ENCODE data around the gene PIK3R4. TPM values are rescaled to one million over a fixed set of nuclear protein-coding genes. Genes with fewer than 3 reads are reported as not detected.

The PIK3R4 gene
- total RNA-seq, 4 donors from 2014 or later = 8.2 to 33.0 (median 29.3) TPM

GRCh38 chr3:130677343-130677742 lies 69.3 kb downstream of the PIK3R4 start:
- intact Hi-C loops (cut with DNase I; ENCODE audit: low total_unique reads) (no loop called here), in situ Hi-C loops (cut with MboI; ENCODE audit: low pct_ligation_motif_present in 1 of 4, low pct_unique_long_range_greater_than_20kb in 1 of 4, low sequenced_read_pairs in 3 of 4) (no loop called here)
- DNase-seq = no peak
- Histone ChIP-seq H3K9me3 (no peaks in the 10 kb centered on the region), H3K36me3 (peaks cover 0 to 32% (median 17%) of the 10 kb centered on the region in 4 donors), H3K27me3 (no peaks in the 10 kb centered on the region), H3K4me3 (no peak overlapping the region), H3K27ac (no peak overlapping the region), H3K4me1 (no peaks in the 10 kb centered on the region)
- WGBS, 2 donors (ENCODE audit: low coverage in 1 of 2) = 71 to 85% methylated on average over 1 of the region's 1 CpG
- no peak for TF ChIP-seq POLR2AphosphoS5 (IDR thresholded peaks at IDR 0.05)

- no peak for TF ChIP-seq EP300 (IDR thresholded peaks at IDR 0.05; ENCODE audit: low read depth)
- TF ChIP-seq POLR2AphosphoS5 (IDR thresholded peaks at IDR 0.05) = no peak
- no peak for TF ChIP-seq POLR2A (IDR thresholded peaks at IDR 0.05)
- TF ChIP-seq CTCF (IDR thresholded peaks at IDR 0.05) = no peak
- WGBS, 2 donors (ENCODE audit: low coverage in 1 of 2) = 73 to 83% methylated on average over 2 of the region's 2 CpGs
- intact Hi-C loops (cut with DNase I; ENCODE audit: low total_unique reads) = no loop called here
- no peaks in the 10 kb centered on the region for H3K4me1 ChIP-seq
- no peak overlapping the region for H3K4me3 ChIP-seq
- peaks cover 0 to 4% (median 1%) of the 10 kb centered on the region in 4 donors for H3K36me3 ChIP-seq
- H3K9me3 ChIP-seq = no peaks in the 10 kb centered on the region
- H3K27me3 ChIP-seq = no peaks in the 10 kb centered on the region
- H3K27ac ChIP-seq = no peak overlapping the region
- in situ Hi-C loops (cut with MboI; ENCODE audit: low pct_ligation_motif_present in 1 of 4, low pct_unique_long_range_greater_than_20kb in 1 of 4, low sequenced_read_pairs in 3 of 4) = no loop called here
- DNase-seq = no peak
Measured at GRCh38 chr3:130671545-130672312, 74.9 kb downstream of the PIK3R4 start.

GRCh38 chr3:130669740-130670139 lies 76.9 kb downstream of the PIK3R4 start:
- in situ Hi-C loops (cut with MboI; ENCODE audit: low pct_ligation_motif_present in 1 of 4, low pct_unique_long_range_greater_than_20kb in 1 of 4, low sequenced_read_pairs in 3 of 4) (no loop called here), intact Hi-C loops (cut with DNase I; ENCODE audit: low total_unique reads) (no loop called here)
- no peaks in the 10 kb centered on the region for H3K4me1 ChIP-seq
- H3K27ac ChIP-seq = no peak overlapping the region
- TF ChIP-seq EP300 (IDR thresholded peaks at IDR 0.05; ENCODE audit: low read depth) = no peak
- no peak for TF ChIP-seq POLR2AphosphoS5 (IDR thresholded peaks at IDR 0.05)
- no peak for TF ChIP-seq CTCF (IDR thresholded peaks at IDR 0.05)
- TF ChIP-seq POLR2A (IDR thresholded peaks at IDR 0.05) = no peak
- no peaks in the 10 kb centered on the region for H3K9me3 ChIP-seq
- H3K4me3 ChIP-seq = no peak overlapping the region
- DNase-seq = no peak
- 81 to 100% methylated on average over 1 to 2 of the region's 2 CpGs for WGBS, 2 donors (ENCODE audit: low coverage in 1 of 2)
- H3K36me3 ChIP-seq = no peaks in the 10 kb centered on the region
- no peaks in the 10 kb centered on the region for H3K27me3 ChIP-seq

- Histone ChIP-seq H3K27ac (peak overlapping the region in 1 of 4 donors; percentile 14), H3K36me3 (no peaks in the 10 kb centered on the region), H3K4me3 (no peak overlapping the region), H3K4me1 (peaks cover 0 to 20% (median 0%) of the 10 kb centered on the region in 4 donors), H3K27me3 (no peaks in the 10 kb centered on the region), H3K9me3 (no peaks in the 10 kb centered on the region)
- in situ Hi-C loops (cut with MboI; ENCODE audit: low pct_ligation_motif_present in 1 of 4, low pct_unique_long_range_greater_than_20kb in 1 of 4, low sequenced_read_pairs in 3 of 4) = no loop called here
- WGBS, 2 donors (ENCODE audit: low coverage in 1 of 2) = 61% methylated on average over 2 of the region's 2 CpGs; no CpG with 5 or more reads in 1 of the 2 donors
- TF ChIP-seq POLR2AphosphoS5 (IDR thresholded peaks at IDR 0.05) (no peak), POLR2A (IDR thresholded peaks at IDR 0.05) (no peak), EP300 (IDR thresholded peaks at IDR 0.05; ENCODE audit: low read depth) (no peak), CTCF (IDR thresholded peaks at IDR 0.05) (no peak)
- DNase-seq = no peak
- intact Hi-C loops (cut with DNase I; ENCODE audit: low total_unique reads) = no loop called here
Measured at GRCh38 chr3:130663092-130663491, 83.5 kb downstream of the PIK3R4 start.
